Endometrium (tissue), 2 donors: ENCODE results near the gene ABCG1.

Source experiments
- FAIRE-seq: peaks from 2 replicates; lab custom pipeline; 2012; peaks lifted over from hg19 to GRCh38; lab: Jason Lieb, UNC
- donor health status: control.
- donor health status: control.

The ABCG1 gene

GRCh38 chr21:42191696-42192595 is 27.0 kb upstream of the ABCG1 start:
- FAIRE-seq, result no peak

- no peak for FAIRE-seq
These were observed 25.7 kb upstream of the ABCG1 start for GRCh38 chr21:42193131-42193671.

GRCh38 chr21:42193721-42194120 is 25.2 kb upstream of the ABCG1 start:
- FAIRE-seq, result no peak

- no peak for FAIRE-seq
These were observed 24.1 kb upstream of the ABCG1 start for GRCh38 chr21:42194863-42195262.

- no peak for FAIRE-seq
These were observed 23.4 kb upstream of the ABCG1 start for GRCh38 chr21:42195378-42196031.

GRCh38 chr21:42198929-42199867 is 19.7 kb upstream of the ABCG1 start:
- no peak for FAIRE-seq

GRCh38 chr21:42199868-42200463 is 19.0 kb upstream of the ABCG1 start:
- no peak for FAIRE-seq

DNA sequence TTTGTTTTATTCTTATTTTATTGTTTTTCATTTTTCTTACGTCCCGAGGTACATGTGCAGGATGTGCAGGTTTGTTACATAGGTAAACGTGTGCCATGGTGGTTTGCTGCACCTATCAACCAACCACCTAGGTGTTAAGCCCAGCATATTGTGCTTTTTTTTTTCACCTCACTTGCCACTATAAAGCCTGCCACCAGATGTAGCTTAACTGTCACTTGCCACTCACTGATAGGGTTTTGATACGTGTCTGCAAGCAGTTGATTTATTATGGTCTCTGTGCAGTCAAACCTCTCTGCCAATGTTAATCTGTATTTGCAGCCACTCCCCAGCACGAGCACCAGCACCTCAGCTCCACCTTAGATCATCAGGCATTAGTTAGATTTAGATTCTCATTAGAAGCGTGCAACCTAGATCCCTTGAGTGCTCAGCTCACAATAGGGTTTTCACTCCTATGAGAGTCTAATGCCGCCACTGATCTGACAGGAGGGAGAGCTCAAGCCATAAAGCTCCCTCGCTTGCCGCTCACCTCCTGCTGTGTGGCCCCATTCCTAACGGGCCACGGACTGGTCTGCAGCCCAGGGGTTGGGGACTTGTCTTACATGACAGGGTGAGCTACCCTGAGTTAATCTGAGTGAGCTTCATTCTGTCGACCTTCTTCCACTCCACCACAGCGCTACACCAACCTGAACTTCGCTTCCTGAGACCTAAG is 17.9 kb upstream of the ABCG1 start:
- no peak for FAIRE-seq

DNA sequence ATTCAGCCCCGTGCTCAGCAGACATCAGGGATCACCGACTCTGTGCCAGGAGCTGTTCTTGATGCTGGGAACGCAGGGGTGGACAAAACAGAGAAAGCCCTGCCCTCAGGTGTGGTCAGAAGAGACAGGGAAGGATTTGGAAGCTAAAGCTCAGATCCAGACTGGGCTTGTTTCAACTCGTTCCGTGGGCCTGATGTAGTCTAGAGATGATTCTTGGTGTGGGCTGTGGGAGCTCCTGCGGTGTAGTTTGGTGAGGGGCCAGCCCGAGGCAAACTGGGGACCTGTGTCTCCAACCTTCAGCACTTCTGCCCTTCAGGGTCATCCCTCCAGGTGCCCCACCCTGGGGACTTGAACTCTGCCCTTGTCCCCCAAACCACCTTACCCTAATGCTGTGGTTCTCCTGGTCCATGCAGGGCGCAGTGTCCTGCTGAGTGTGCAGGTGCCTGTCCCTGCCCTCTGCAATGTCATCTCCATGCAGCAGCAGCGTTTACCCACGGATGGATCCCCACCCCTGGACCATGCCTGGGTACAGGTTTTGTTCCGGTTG is 17.3 kb upstream of the ABCG1 start:
- no peak for FAIRE-seq

DNA sequence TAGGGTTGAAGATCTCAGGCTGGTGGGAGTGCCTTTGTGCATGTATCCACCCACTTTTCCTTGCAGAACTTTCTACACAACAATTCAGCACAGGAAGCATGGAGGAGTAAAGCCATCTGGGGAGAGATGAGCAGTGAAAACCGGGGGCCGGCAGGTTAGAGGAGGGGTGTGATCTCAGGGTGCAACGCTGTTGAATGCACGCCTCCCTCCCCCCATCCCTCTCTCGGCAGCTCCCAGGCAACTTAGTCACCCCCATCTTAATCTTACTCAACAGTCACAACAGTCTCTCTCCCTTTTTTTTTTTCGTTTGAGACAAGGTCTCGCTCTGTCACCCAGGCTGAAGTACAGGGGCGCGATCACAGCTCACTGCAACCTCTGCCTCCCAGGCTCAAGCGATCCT is 16.6 kb upstream of the ABCG1 start:
- FAIRE-seq, result no peak

- FAIRE-seq, result no peak
These were observed 15.6 kb upstream of the ABCG1 start for GRCh38 chr21:42203321-42203720.

DNA sequence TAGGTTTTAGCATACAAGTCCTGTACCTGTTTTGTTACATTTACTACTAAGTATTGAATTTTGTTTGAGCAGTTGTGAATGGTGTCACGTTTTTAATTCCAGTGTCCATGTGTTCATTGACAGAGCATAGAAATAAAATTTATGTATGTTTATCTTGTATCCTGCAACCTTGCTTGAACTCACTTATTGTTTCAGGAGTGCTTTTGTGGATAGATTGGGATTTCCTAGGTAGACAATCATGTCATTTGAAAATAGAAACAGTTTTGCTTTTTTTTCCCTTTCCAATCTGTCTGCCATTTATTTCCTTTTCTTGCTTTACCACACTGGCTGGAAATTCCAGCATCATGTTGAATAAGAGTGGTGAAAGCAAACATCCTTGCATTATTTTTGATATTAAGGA is 15.0 kb upstream of the ABCG1 start:
- no peak for FAIRE-seq

DNA sequence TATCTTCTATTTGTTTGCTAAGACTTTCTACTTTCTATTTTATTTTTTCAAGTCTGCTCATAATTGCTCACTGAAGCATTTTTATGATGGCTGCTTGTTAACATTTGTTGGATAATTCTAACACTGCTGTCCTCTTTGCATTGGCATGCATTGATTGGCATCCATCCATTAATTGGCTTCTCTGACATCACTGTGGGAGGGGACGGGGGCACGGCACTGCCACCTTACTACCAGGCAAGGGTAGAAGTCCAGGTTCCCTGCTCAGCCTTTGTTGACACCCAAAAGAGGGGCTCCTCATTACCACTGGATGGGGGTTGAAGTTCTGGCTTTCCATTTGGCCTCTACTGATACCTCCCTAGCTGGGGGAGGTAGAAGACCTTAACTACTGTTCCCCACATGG is 11.5 kb upstream of the ABCG1 start:
- no peak for FAIRE-seq

- FAIRE-seq, result no peak
These were observed 10.9 kb upstream of the ABCG1 start for GRCh38 chr21:42208036-42208435.

GRCh38 chr21:42208801-42209490 is 10.0 kb upstream of the ABCG1 start:
- no peak for FAIRE-seq

DNA sequence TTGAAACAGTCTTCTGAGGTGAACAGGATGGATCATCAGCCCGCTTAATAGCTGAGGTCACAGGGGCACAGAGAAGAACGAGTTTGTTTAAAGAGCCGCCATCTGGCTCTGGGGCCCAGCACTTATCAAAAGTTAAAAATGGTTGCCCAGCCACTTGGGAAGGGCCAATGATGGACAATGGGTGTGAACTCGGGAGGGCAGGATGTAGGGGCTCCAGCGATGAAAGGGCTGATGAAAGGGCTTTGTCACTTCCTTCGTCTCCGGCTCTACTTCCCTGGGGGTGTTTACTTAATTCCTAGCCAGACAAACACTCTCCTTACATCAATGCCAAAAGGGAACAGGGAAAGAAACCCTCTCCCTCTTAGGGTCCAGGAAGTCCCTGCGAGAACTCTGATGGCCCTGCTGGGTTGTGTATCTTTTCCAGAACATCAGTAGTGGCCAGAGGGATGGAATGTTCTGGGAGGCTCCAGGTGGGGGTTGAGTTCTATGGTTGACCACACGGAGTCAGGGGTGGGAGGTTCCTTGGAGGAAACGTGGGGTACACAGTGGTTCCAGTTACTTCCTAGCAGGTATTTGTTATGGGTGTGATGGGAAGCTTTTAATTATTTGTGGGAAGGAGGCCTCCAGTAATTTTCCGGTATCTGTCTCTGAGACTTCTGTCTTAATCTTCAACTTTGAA is 9.0 kb upstream of the ABCG1 start:
- FAIRE-seq, result no peak

DNA sequence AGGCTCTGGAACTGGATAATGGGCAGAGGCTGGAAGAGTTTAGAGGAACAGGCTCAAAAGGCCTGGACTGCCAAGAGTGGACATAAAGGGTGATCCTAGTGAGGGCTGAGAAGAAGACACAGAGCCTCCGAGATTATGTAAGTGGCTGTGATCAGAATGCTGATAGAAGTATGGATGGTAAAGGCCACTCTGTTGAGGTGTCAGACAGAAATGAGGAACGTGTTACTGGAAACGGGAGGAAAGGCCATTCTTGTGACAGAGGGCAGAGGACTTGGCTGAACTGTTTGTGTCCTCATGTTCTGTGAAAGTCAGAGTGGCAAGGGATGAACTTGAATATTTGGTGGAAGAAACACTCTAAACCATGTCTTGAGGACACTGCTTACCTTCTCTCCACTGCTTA is 6.7 kb upstream of the ABCG1 start:
- FAIRE-seq, result no peak

GRCh38 chr21:42213082-42213774 is 5.7 kb upstream of the ABCG1 start:
- no peak for FAIRE-seq
